A549 treated with RU486 at 1 μM for 4 hours (cell line): ENCODE data around the gene PRR20D. TPM values are rescaled to one million over a fixed set of nuclear protein-coding genes. Genes with fewer than 3 reads are reported as not detected.

Source experiments
- total RNA-seq: library from RNA; stranded (reverse); fragments of 200-300 nt; extraction: Qiagen RNA extraction; gene quantifications from 5 replicates; pipeline ENCODE4 v1.2.3, GENCODE V29; 2022; ENCODE audit warnings: low read depth

Gene PRR20D
- not detected in 5 replicates for total RNA-seq

GRCh38 chr13:57160332-57160731 is at the start of gene PRR20D:
TSS of gene PRR20D (plus strand) at chr13:57160632. CDS start at chr13:57161019, 387 bp downstream.

GRCh38 chr13:57140235-57140968 is 20.0 kb upstream of the PRR20D start, which contains the start of gene PRR20A:
TSS of gene PRR20A (plus strand) at chr13:57140918. CDS start at chr13:57141305, 387 bp downstream.

GRCh38 chr13:57147188-57147587 is 13.2 kb upstream of the PRR20D start, which contains the start of gene PRR20B:
TSS of gene PRR20B (plus strand) at chr13:57147488. CDS start at chr13:57147875, 387 bp downstream.

GRCh38 chr13:57153761-57154160 is 6.7 kb upstream of the PRR20D start, which contains the start of gene PRR20C:
TSS of gene PRR20C (plus strand) at chr13:57154061. CDS start at chr13:57154448, 387 bp downstream.

GRCh38 chr13:57166897-57167296 is 6.5 kb downstream of the PRR20D start, which contains the start of gene PRR20E:
TSS of gene PRR20E (plus strand) at chr13:57167197. CDS start at chr13:57167584, 387 bp downstream.

Other genes with a start within 250 kb of the PRR20D start
- not detected in 5 replicates for gene PRR20A, start 19.7 kb upstream of the PRR20D start, total RNA-seq
- not detected in 5 replicates for gene PRR20B, start 13.1 kb upstream of the PRR20D start, total RNA-seq
- not detected in 5 replicates for gene PRR20C, start 6.6 kb upstream of the PRR20D start, total RNA-seq
- gene PRR20E, start 6.6 kb downstream of the PRR20D start, total RNA-seq = not detected in 5 replicates